Measurements from ENCODE around the gene PRKAG1.
A peak's percentile ranks its signal among the peaks of the same experiment; 100 is the strongest.
"Not testable (repeated sequence)": the region's sequence is repeated elsewhere in the genome, so short reads cannot be mapped to it uniquely, and the experiment has no call there.

Gene PRKAG1

GRCh38 chr12:49018261-49019119 lies at the start of gene PRKAG1:
Gene PRKAG1 (minus strand): TSS chr12:49018776. CDS start chr12:49018740, 36 bp downstream.
- peak; percentile 96 for DNase-seq

GRCh38 chr12:49066120-49066519 lies 47.5 kb upstream of the PRKAG1 start:
- DNase-seq, result no peak

DNA sequence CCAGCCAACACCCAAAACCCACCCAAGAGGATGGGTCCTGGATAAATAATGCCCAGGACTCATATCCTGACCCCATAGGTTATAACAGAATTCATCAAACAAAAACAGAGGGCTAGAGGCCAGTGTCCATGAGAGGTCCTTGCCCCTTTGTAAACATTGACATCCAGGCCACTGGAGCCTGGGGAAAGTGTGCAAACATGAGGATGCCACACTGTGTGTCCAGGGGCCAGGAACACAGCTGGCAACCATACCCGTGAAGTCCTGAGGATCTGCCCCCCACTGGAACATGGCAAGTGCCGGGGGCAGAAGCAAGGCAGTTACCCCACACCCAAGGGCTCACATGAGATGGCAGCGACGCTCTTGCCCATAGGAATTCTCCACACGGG lies 46.2 kb upstream of the PRKAG1 start:
- DNase-seq, result no peak

DNA sequence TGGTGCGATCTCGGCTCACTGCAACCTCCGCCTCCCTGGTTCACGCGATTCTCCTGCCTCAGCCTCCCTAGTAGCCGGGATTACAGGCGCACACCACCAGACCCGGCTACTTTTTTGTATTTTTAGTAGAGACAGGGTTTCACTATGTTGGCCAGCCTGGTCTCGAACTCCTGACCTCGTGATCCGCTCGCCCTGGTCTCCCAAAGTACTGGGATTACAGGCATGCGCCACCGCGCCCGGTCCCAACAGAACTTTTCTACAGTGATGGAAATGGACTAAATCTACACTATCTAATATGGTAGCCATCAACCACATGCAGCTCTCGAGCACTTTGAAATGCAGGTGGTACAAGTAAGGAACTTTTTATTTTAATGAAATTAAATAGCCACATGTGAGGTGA lies 43.3 kb upstream of the PRKAG1 start:
- DNase-seq, result not testable (repeated sequence)

DNA sequence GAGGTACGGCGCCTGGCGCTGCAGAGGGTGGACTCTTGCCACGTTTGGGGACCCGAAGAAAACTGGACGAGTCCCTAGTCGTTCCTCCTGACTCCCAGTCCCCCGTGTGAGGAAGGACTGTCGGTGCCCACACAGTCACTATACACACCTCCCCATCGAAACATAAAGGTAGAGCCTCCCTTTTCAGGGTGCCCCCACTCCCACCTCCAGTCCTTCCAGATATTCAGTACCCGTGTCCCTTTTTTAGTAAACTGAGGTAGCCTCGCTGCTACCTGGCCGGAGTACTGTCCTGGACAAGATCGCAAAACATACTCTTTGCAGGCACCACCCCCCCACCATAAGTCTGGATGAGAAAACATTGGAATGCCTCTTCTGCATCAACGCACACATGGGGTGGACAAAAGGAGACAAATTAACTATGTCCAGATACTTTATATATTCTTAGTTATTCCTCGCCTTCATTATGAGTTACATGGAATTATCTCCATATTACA lies 42.6 kb upstream of the PRKAG1 start:
- DNase-seq, result no peak

DNA sequence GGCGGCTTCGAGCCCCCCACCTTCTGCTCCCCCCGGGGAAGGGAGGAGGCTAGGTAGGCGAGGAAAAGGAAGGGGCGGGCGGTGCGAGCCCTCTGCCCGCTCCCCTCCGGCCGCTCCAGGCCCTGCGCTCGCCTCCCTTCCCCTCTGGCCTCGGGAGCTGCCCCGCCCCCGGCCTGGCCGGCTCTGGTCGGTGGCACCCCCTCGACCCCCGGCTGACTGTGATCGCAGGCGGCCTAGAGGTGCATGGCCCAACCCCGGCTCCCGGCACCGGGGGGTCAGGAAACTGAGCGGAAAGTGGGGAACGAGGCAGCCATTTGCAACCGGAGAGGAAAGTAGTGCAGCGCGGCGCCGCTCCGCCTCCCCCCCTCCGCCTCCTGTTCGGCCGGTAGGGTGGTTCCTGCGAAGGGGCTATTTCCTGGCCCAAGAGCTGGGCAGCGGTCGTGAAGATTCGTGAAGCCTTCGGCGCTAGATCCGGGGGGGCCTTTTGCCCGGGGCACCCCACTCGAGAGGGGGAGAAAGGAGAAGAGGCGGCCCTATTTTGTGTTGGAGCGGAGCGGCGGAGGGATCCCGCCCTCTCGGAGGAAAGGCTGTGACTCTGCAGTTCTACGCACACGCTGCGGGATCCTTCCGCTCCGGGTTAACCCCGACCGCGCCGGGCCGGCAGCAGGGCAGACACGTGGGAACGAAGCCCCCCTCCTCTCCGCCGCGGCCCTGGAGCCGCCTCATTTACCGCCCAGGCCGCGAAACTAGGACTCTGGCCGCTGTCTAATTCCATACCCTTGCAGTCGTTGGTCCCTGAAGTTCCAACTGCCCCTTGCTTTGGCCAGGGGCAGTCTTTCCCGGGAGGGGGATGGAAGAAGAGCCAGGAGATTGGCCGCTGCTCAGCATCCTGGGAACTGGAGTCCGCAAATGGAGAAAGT lies 41.9 kb upstream of the PRKAG1 start, which contains the start of gene KMT2D:
TSS of gene KMT2D (minus strand) at position 558 of the 920 bp plus-strand sequence. CDS start 5,470 bp downstream, outside the sequence.
- DNase-seq, result peak; percentile 90

GRCh38 chr12:49059299-49060171 lies 41.0 kb upstream of the PRKAG1 start:
- DNase-seq, result peak; percentile 39

DNA sequence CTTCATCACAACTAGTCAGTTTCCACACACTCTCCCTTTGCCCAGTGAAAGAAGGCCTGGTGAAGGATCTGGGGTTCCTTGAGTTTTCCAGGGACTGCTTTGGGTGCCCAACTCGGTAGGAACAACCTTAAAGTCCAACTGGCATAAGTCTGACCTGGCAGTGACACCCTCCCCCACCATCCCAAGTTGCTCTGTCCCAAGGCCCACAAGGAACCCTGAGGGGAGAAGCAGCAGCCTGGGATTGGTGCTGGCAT lies 40.4 kb upstream of the PRKAG1 start:
- no peak for DNase-seq

GRCh38 chr12:49058366-49059044 lies 39.9 kb upstream of the PRKAG1 start:
- DNase-seq, result no peak

- no peak for DNase-seq
These were observed 39.3 kb upstream of the PRKAG1 start for GRCh38 chr12:49057888-49058287.

DNA sequence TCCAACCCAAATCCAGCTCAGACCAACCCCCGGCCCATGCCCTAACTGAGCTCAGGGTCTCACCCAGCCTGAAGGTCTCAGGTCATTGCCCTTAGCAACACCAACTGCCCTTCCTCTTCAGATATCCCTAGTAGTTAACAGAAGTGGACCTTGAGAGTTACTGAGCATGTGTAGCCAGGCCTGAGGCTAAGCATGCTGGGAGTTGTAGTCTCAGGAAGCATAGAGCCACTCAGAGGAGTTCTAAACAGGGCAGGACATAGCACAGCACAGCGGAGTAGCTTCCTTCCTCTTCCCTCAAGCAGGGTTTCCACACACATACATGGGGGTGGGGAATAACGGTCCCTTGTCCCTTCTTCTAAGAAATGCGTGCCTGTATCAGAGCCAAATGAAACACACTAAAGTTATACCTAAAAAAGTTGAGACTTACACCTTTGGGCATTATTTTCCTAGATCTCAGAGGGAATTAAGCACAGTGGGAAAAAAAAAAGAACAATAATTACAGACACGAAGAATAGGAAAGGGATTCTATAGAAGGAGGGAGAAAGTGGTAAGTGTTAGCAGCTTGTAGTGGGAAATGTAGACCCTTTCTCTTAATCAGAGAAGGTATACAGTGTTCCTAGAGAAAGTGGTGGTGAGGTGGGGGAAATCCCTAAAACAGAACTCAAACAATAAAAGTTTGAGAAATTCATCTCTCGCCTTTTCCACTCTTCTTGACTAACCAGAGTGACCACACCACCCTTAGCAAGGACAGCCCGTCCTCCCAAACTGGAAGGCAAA lies 37.6 kb upstream of the PRKAG1 start:
- DNase-seq, result peak; percentile 59

DNA sequence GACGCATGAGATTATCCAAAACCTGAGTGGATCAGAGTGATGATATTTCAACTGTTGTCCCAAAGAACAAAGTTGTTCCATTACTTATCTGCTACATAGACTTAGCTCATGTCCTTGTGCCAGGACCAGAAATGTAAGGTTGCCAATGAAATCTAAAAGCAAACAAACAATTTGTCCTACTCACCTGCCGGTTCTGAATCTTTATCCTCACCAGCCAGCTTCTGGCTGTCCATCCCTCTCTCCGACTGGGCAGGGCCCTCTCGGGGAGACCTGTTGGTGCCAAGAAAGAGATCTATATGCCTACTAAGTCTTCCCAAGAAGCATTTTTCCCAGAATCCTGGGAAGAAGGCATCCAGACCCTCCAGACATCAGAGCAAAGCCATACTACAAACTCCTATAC lies 36.5 kb upstream of the PRKAG1 start:
- no peak for DNase-seq

- no peak for DNase-seq
These were observed 35.9 kb upstream of the PRKAG1 start for GRCh38 chr12:49054524-49054923.

- DNase-seq, result no peak
These were observed 35.5 kb upstream of the PRKAG1 start for GRCh38 chr12:49054096-49054495.

- no peak for DNase-seq
These were observed 34.1 kb upstream of the PRKAG1 start for GRCh38 chr12:49052451-49053208.

GRCh38 chr12:49051777-49052438 lies 33.3 kb upstream of the PRKAG1 start:
- no peak for DNase-seq

DNA sequence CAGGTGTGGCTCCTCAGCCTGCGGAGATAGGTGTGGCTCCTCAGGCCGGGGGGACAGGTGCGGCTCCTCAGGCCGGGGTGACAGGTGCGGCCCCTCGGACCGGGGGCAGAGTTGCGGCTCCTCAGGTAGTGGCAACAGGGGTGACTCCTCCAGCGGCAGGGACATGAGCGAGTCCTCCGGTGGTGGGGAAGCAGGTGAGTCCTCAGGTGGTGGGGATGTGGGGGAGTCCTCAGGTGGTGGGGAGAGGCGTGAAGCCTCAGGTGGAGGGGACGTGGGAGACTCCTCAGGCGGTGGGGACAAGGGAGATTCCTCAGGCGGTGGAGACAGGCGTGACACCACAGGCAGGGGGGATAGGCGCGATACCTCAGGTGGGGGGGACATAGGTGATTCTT lies 32.8 kb upstream of the PRKAG1 start:
- no peak for DNase-seq

- DNase-seq, result no peak
These were observed 32.2 kb upstream of the PRKAG1 start for GRCh38 chr12:49050507-49051372.

All from stimulated activated CD8-positive, alpha-beta memory T cell treated with anti-CD3 and anti-CD28 coated beads, Interleukin-4, amount 100 ng/mL, for 48 hours (primary cell).